ENCODE measurements around the gene AOC2. TPM values are rescaled to one million over a fixed set of nuclear protein-coding genes. Genes with fewer than 3 reads are reported as not detected.

Gene AOC2
- total and polyA plus RNA-seq, 2 of the 13 experiments (the other 11 are each of a cell fraction or from before 2014, with no cell fraction given) = 1.2 to 3.3 TPM

DNA sequence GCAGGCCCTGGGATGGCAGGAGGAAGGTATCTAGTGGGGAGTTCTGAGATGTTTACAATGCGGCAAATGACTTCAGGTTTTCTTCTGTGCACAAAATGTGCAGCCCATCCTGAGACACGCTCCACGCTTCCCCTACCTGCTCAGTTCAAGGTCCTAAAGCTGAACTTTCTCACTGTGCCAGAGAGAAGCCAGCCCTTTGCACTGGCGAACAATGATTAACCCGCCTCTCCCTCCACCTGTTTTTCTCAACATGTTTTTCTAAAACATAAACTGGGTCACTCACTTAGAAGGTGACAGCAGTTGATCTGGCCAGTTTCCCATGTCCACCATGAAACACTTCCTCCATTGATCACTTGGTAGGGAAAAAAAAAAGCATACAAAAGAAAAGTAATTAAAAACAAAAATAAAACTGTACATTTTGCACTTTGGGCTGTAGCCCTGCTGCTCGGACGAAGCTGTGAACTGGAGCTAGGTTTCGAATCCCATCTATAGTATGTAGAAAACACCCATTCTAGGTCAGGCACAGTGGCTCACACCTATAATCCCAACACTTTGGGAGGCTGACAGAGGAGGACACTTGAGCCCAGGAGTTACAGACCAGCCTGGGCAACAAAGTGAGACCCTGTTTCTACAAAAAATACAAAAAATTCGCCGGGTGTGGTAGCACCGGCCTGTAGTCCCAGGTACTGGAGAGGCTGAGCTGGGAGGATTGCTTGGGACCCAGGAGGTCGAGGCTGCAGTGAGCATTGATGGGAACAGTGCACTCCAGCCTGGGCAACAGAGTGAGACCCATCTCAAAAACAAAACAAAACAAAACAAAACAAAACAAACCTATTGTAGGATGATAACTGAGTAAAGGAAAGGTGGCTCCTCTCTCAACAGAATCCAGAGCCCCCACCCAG is 50.2 kb downstream of the AOC2 start (continued):
- TF ChIP-seq, protein P1, sequence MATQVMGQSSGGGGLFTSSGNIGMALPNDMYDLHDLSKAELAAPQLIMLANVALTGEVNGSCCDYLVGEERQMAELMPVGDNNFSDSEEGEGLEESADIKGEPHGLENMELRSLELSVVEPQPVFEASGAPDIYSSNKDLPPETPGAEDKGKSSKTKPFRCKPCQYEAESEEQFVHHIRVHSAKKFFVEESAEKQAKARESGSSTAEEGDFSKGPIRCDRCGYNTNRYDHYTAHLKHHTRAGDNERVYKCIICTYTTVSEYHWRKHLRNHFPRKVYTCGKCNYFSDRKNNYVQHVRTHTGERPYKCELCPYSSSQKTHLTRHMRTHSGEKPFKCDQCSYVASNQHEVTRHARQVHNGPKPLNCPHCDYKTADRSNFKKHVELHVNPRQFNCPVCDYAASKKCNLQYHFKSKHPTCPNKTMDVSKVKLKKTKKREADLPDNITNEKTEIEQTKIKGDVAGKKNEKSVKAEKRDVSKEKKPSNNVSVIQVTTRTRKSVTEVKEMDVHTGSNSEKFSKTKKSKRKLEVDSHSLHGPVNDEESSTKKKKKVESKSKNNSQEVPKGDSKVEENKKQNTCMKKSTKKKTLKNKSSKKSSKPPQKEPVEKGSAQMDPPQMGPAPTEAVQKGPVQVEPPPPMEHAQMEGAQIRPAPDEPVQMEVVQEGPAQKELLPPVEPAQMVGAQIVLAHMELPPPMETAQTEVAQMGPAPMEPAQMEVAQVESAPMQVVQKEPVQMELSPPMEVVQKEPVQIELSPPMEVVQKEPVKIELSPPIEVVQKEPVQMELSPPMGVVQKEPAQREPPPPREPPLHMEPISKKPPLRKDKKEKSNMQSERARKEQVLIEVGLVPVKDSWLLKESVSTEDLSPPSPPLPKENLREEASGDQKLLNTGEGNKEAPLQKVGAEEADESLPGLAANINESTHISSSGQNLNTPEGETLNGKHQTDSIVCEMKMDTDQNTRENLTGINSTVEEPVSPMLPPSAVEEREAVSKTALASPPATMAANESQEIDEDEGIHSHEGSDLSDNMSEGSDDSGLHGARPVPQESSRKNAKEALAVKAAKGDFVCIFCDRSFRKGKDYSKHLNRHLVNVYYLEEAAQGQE (IDR thresholded peaks at IDR 0.05; ENCODE audit: borderline replicate concordance in 1 of 2, low read depth in 1 of 2, low read length in 2 of 2) = peak in 1 of 2 experiments; percentile 39; a peak in 1 of 4 replicates
- TF ChIP-seq, protein P2, sequence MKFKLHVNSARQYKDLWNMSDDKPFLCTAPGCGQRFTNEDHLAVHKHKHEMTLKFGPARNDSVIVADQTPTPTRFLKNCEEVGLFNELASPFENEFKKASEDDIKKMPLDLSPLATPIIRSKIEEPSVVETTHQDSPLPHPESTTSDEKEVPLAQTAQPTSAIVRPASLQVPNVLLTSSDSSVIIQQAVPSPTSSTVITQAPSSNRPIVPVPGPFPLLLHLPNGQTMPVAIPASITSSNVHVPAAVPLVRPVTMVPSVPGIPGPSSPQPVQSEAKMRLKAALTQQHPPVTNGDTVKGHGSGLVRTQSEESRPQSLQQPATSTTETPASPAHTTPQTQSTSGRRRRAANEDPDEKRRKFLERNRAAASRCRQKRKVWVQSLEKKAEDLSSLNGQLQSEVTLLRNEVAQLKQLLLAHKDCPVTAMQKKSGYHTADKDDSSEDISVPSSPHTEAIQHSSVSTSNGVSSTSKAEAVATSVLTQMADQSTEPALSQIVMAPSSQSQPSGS (CRISPR knock-in tag; IDR thresholded peaks at IDR 0.05) = peak; percentile 60; the same call in 1 of the 2 replicates
- no peak for TF ChIP-seq ZNF530 (CRISPR knock-in tag; IDR thresholded peaks at IDR 0.05; ENCODE audit: low read depth)
- peak; percentile 89 for TF ChIP-seq ZNF629 (CRISPR knock-in tag; conservative IDR thresholded peaks at IDR 0.05)
- TF ChIP-seq, protein P3, sequence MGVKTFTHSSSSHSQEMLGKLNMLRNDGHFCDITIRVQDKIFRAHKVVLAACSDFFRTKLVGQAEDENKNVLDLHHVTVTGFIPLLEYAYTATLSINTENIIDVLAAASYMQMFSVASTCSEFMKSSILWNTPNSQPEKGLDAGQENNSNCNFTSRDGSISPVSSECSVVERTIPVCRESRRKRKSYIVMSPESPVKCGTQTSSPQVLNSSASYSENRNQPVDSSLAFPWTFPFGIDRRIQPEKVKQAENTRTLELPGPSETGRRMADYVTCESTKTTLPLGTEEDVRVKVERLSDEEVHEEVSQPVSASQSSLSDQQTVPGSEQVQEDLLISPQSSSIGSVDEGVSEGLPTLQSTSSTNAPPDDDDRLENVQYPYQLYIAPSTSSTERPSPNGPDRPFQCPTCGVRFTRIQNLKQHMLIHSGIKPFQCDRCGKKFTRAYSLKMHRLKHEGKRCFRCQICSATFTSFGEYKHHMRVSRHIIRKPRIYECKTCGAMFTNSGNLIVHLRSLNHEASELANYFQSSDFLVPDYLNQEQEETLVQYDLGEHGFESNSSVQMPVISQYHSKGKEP (CRISPR knock-in tag; IDR thresholded peaks at IDR 0.05) = no peak
- TF ChIP-seq, protein P4, sequence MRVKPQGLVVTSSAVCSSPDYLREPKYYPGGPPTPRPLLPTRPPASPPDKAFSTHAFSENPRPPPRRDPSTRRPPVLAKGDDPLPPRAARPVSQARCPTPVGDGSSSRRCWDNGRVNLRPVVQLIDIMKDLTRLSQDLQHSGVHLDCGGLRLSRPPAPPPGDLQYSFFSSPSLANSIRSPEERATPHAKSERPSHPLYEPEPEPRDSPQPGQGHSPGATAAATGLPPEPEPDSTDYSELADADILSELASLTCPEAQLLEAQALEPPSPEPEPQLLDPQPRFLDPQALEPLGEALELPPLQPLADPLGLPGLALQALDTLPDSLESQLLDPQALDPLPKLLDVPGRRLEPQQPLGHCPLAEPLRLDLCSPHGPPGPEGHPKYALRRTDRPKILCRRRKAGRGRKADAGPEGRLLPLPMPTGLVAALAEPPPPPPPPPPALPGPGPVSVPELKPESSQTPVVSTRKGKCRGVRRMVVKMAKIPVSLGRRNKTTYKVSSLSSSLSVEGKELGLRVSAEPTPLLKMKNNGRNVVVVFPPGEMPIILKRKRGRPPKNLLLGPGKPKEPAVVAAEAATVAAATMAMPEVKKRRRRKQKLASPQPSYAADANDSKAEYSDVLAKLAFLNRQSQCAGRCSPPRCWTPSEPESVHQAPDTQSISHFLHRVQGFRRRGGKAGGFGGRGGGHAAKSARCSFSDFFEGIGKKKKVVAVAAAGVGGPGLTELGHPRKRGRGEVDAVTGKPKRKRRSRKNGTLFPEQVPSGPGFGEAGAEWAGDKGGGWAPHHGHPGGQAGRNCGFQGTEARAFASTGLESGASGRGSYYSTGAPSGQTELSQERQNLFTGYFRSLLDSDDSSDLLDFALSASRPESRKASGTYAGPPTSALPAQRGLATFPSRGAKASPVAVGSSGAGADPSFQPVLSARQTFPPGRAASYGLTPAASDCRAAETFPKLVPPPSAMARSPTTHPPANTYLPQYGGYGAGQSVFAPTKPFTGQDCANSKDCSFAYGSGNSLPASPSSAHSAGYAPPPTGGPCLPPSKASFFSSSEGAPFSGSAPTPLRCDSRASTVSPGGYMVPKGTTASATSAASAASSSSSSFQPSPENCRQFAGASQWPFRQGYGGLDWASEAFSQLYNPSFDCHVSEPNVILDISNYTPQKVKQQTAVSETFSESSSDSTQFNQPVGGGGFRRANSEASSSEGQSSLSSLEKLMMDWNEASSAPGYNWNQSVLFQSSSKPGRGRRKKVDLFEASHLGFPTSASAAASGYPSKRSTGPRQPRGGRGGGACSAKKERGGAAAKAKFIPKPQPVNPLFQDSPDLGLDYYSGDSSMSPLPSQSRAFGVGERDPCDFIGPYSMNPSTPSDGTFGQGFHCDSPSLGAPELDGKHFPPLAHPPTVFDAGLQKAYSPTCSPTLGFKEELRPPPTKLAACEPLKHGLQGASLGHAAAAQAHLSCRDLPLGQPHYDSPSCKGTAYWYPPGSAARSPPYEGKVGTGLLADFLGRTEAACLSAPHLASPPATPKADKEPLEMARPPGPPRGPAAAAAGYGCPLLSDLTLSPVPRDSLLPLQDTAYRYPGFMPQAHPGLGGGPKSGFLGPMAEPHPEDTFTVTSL (CRISPR knock-in tag; IDR thresholded peaks at IDR 0.05; ENCODE audit: borderline replicate concordance) = peak; percentile 85; the same call in 1 of the 2 replicates
- TF ChIP-seq PITX1 (CRISPR knock-in tag; IDR thresholded peaks at IDR 0.05) = peak; percentile 79; the same call in 1 of the 2 replicates
- TF ChIP-seq ZNF234 (CRISPR knock-in tag; conservative IDR thresholded peaks at IDR 0.05) = no peak
- TF ChIP-seq, protein P5, sequence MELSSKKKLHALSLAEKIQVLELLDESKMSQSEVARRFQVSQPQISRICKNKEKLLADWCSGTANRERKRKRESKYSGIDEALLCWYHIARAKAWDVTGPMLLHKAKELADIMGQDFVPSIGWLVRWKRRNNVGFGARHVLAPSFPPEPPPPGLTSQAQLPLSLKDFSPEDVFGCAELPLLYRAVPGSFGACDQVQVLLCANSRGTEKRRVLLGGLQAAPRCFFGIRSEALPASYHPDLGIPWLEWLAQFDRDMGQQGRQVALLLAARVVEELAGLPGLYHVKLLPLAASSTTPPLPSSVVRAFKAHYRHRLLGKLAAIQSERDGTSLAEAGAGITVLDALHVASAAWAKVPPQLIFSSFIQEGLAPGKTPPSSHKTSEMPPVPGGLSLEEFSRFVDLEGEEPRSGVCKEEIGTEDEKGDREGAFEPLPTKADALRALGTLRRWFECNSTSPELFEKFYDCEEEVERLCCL (CRISPR knock-in tag; IDR thresholded peaks at IDR 0.05; ENCODE audit: borderline replicate concordance) = no peak
- no peak for TF ChIP-seq HOXA7 (CRISPR knock-in tag; IDR thresholded peaks at IDR 0.05)
- TF ChIP-seq ZNF546 (CRISPR knock-in tag; conservative IDR thresholded peaks at IDR 0.05) = 0 out of 2 replicates have a peak, but pooled peaks have one; percentile 46
- peak; percentile 85; the same call in 1 of the 2 replicates for TF ChIP-seq SNAPC2 (CRISPR knock-in tag; IDR thresholded peaks at IDR 0.05)
- TF ChIP-seq ZNF75D (CRISPR knock-in tag; IDR thresholded peaks at IDR 0.05; ENCODE audit: borderline replicate concordance) = no peak

Measured in HepG2 (cell line).